Smooth muscle cell (in vitro differentiated cells): ENCODE results near the gene SDHAF3. TPM values are rescaled to one million over a fixed set of nuclear protein-coding genes. Genes with fewer than 3 reads are reported as not detected.

Source experiments
- DNase-seq: peaks from one replicate; lab custom pipeline; 2025; ENCODE audit not compliant: unreplicated experiment; lab: John Stamatoyannopoulos, UW
- H2AFZ ChIP-seq: fragments of 200-600 bp; sonication (generic); 2 replicates; pipeline ENCODE4 v1.6.0; 2016; ENCODE audit warnings: antibody characterized with exemption, low read depth, mild to moderate bottlenecking
- H3F3A ChIP-seq: fragments of 200-600 bp; sonication (generic); 2 replicates; pipeline ENCODE4 v1.6.0; 2017; ENCODE audit warnings: antibody characterized with exemption, low read depth
- H3K27ac ChIP-seq: fragments of 200-600 bp; sonication (generic); 2 replicates; pipeline ENCODE4 v1.5.1; 2016; ENCODE audit warnings: low read depth, mild to moderate bottlenecking
- H3K27me3 ChIP-seq: fragments of 200-600 bp; sonication (generic); 2 replicates; pipeline ENCODE4 v1.6.1; 2016; ENCODE audit warnings: low read depth, mild to moderate bottlenecking
- H3K36me3 ChIP-seq: fragments of 200-600 bp; sonication (generic); 2 replicates; pipeline ENCODE4 v1.5.1; 2016; ENCODE audit warnings: low read depth
- H3K4me1 ChIP-seq: fragments of 200-600 bp; sonication (generic); 2 replicates; pipeline ENCODE4 v1.5.1; 2016; ENCODE audit warnings: low read depth
- H3K4me2 ChIP-seq: fragments of 200-600 bp; sonication (generic); 2 replicates; pipeline ENCODE4 v1.6.0; 2016; ENCODE audit warnings: mild to moderate bottlenecking
- H3K4me3 ChIP-seq: fragments of 200-600 bp; sonication (generic); 2 replicates; pipeline ENCODE4 v1.5.1; 2016; ENCODE audit warnings: mild to moderate bottlenecking
- H3K79me2 ChIP-seq: fragments of 200-600 bp; sonication (generic); 2 replicates; pipeline ENCODE4 v1.6.0; 2016; ENCODE audit warnings: low read depth, mild to moderate bottlenecking
- H3K9ac ChIP-seq: fragments of 200-600 bp; sonication (generic); 2 replicates; pipeline ENCODE4 v1.6.0; 2016; ENCODE audit warnings: low read depth
- H3K9me3 ChIP-seq: fragments of 200-600 bp; sonication (generic); replicated peaks from 2 replicates; pipeline ENCODE4 v1.5.1; 2016; ENCODE audit warnings: low read depth
- H4K20me1 ChIP-seq: fragments of 200-600 bp; sonication (generic); 2 replicates; pipeline ENCODE4 v1.6.0; 2016; ENCODE audit warnings: low read depth
- CTCF ChIP-seq: fragments of 200-600 bp; sonication (generic); IDR thresholded peaks from 2 replicates; pipeline ENCODE4 v1.5.1; 2017; ENCODE audit warnings: borderline replicate concordance, mild to moderate bottlenecking, antibody characterized with exemption; ENCODE audit not compliant: insufficient read depth, poor library complexity, severe bottlenecking
- WGBS: methylation state at CpG from one replicate; pipeline ENCODE4 v1.1.7; 2016; ENCODE audit warnings: low lambda C conversion rate; 5-methylcytosine and 5-hydroxymethylcytosine counted together
- polyA plus RNA-seq: library from polyadenylated mRNA; unstranded; fragments of >200 nt; fragmentation: Nextera tagmentation; extraction: Ambion mirVana; gene quantifications from 2 replicates; pipeline ENCODE4 v1.2.1, GENCODE V29; 2016
- total RNA-seq: library from RNA; depleted of rRNA; stranded (reverse); fragments of >200 nt; gene quantifications from 2 replicates; pipeline ENCODE4 v1.2.3, GENCODE V29; 2014

The SDHAF3 gene
- total and polyA plus RNA-seq, 2 experiments from 2014 or later: 25.6 to 28.5 TPM

- peak overlapping the region; percentile 62 for H3K27ac ChIP-seq
- TF ChIP-seq CTCF: no peak
- H3K79me2 ChIP-seq: peaks cover 19% of the 10 kb centered on the region
- peak overlapping the region; percentile 77 for H3K4me2 ChIP-seq
- no peaks in the 10 kb centered on the region for H4K20me1 ChIP-seq
- H3K9ac ChIP-seq: peak overlapping the region; percentile 47
- no peaks in the 10 kb centered on the region for H3K9me3 ChIP-seq
- no peaks in the 10 kb centered on the region for H3K36me3 ChIP-seq
- H3F3A ChIP-seq: no peaks in the 10 kb centered on the region
- no peaks in the 10 kb centered on the region for H3K27me3 ChIP-seq
- peak; percentile 10 for DNase-seq
- H3K4me3 ChIP-seq: no peak overlapping the region
- peak overlapping the region; percentile 93 for H2AFZ ChIP-seq
- WGBS: 65% methylated on average over 15 of the region's 15 CpGs
- peaks cover 2% of the 10 kb centered on the region for H3K4me1 ChIP-seq
Observed at GRCh38 chr7:97126483-97127171, 9.1 kb downstream of the SDHAF3 start.

- no peak overlapping the region for H2AFZ ChIP-seq
- no peak for TF ChIP-seq CTCF
- H3F3A ChIP-seq: no peaks in the 10 kb centered on the region
- peak overlapping the region; percentile 25 for H3K27ac ChIP-seq
- no peaks in the 10 kb centered on the region for H3K9me3 ChIP-seq
- no peak overlapping the region for H3K4me3 ChIP-seq
- peaks cover 12% of the 10 kb centered on the region for H3K4me1 ChIP-seq
- WGBS: 91% methylated on average over 1 of the region's 1 CpG
- no peaks in the 10 kb centered on the region for H3K36me3 ChIP-seq
- no peak overlapping the region for H3K9ac ChIP-seq
- H4K20me1 ChIP-seq: peaks cover 11% of the 10 kb centered on the region
- no peaks in the 10 kb centered on the region for H3K27me3 ChIP-seq
- H3K4me2 ChIP-seq: no peak overlapping the region
- peaks cover 28% of the 10 kb centered on the region for H3K79me2 ChIP-seq
- DNase-seq: no peak
Observed at GRCh38 chr7:97128736-97129135, 11.2 kb downstream of the SDHAF3 start.

GRCh38 chr7:97130417-97131139 is 13.1 kb downstream of the SDHAF3 start:
- H4K20me1 ChIP-seq: peaks cover 11% of the 10 kb centered on the region
- peaks cover 28% of the 10 kb centered on the region for H3K79me2 ChIP-seq
- H3K4me2 ChIP-seq: peak overlapping the region; percentile 13
- H2AFZ ChIP-seq: no peak overlapping the region
- no peaks in the 10 kb centered on the region for H3F3A ChIP-seq
- WGBS: 68% methylated on average over 6 of the region's 6 CpGs
- no peak overlapping the region for H3K4me3 ChIP-seq
- peaks cover 13% of the 10 kb centered on the region for H3K4me1 ChIP-seq
- no peaks in the 10 kb centered on the region for H3K9me3 ChIP-seq
- no peaks in the 10 kb centered on the region for H3K27me3 ChIP-seq
- H3K27ac ChIP-seq: peak overlapping the region; percentile 4
- H3K9ac ChIP-seq: no peak overlapping the region
- H3K36me3 ChIP-seq: no peaks in the 10 kb centered on the region
- TF ChIP-seq CTCF: no peak
- no peak for DNase-seq
